Spleen (tissue), 11 donors: Measurements from ENCODE around the gene NBAS. TPM values are rescaled to one million over a fixed set of nuclear protein-coding genes. Genes with fewer than 3 reads are reported as not detected.

Experiments used
- DNase-seq: peaks from one replicate; pipeline ENCODE4 v3.0.0-alpha.2; 2020
- H3K27ac ChIP-seq, 8 donors: fragments of 200-600 bp; sonication (generic) in 7 of 8; 1 replicate in 4 of 8; 2 replicates in 4 of 8; pipeline versions ENCODE4 v1.5.0 to v1.8.0; 2016 to 2021; ENCODE audit warnings: inconsistent platforms in 4 of 8, mild to moderate bottlenecking in 4 of 8, moderate library complexity in 1 of 8
- H3K27me3 ChIP-seq, 7 donors: fragments of 200-600 bp; sonication (generic) in 6 of 7; replicated peaks in 1 of 7; 1 replicate in 4 of 7; 2 replicates in 3 of 7; pipeline versions ENCODE4 v1.5.0 to v1.8.0; 2016 to 2021; ENCODE audit warnings: inconsistent platforms in 3 of 7, mild to moderate bottlenecking in 1 of 7
- H3K36me3 ChIP-seq, 6 donors: fragments of 200-600 bp; sonication (generic) in 5 of 6; 1 replicate in 4 of 6; 2 replicates in 2 of 6; pipeline versions ENCODE4 v1.5.0 to v1.8.0; 2016 to 2021; ENCODE audit warnings: inconsistent platforms in 2 of 6
- H3K4me1 ChIP-seq, 6 donors: fragments of 200-600 bp; sonication (generic) in 5 of 6; 1 replicate in 3 of 6; 2 replicates in 3 of 6; pipeline versions ENCODE4 v1.5.0 to v1.8.0; 2016 to 2021; ENCODE audit warnings: inconsistent platforms in 3 of 6
- H3K4me3 ChIP-seq, 8 donors: fragments of 200-600 bp; sonication (generic) in 7 of 8; 1 replicate in 4 of 8; 2 replicates in 4 of 8; pipeline versions ENCODE4 v1.5.0 to v1.8.0; 2016 to 2021; ENCODE audit warnings: inconsistent platforms in 4 of 8, mild to moderate bottlenecking in 4 of 8, moderate library complexity in 2 of 8
- H3K9me3 ChIP-seq, 8 donors: fragments of 200-600 bp; sonication (generic) in 7 of 8; 1 replicate in 4 of 8; 2 replicates in 4 of 8; pipeline versions ENCODE4 v1.5.0 to v1.8.0; 2016 to 2021; ENCODE audit warnings: inconsistent platforms in 4 of 8
- POLR2A ChIP-seq, 3 donors: fragments of 450-650 bp; IDR thresholded peaks; one replicate each; pipeline ENCODE4 v1.5.1; 2017; ENCODE audit warnings: antibody characterized with exemption in 3 of 3, mild to moderate bottlenecking in 1 of 3
- POLR2AphosphoS5 ChIP-seq, 3 donors: sonication (generic); formaldehyde crosslinking; IDR thresholded peaks; one replicate each; pipeline ENCODE4 v1.5.1; 2017; ENCODE audit warnings: antibody characterized with exemption in 3 of 3
- WGBS, 5 donors: extraction: QIAGEN DNeasy Blood & Tissue Kit in 3 of 5; methylation state at CpG; one replicate each; pipeline versions ENCODE4 v1.1.5 to v1.1.7; 2013 to 2018; 5-methylcytosine and 5-hydroxymethylcytosine counted together
- intact Hi-C: fragments of 100-400 bp; cut with DNase I; formaldehyde crosslinking; loops from one replicate; pipeline ENCODE4 v1.15.0; 2023; ENCODE audit warnings: low total_unique reads
- polyA plus RNA-seq, 3 donors: library from polyadenylated mRNA; stranded (reverse); fragments of 200-250 nt; gene quantifications; one replicate each; pipeline ENCODE4 v1.2.1, GENCODE V29; 2013
- total RNA-seq, 7 donors: library from RNA; depleted of rRNA in 3 of 7; stranded (reverse); fragments of >200 nt in 3 of 7; fragmentation: NEBNext Ultra II Directional in 4 of 7; extraction: Animal tissue kit (Norgen Biotek cat#: 25700) in 4 of 7; gene quantifications; one replicate each; pipeline versions ENCODE4 v1.1.0 to v1.2.1, GENCODE V29; 2016 to 2021
- TF ChIP-seq, protein P1 (sequence below), 11 experiments: fragments of 200-600 bp in 7 of 11; fragments of 450-650 bp in 4 of 11; sonication (generic) in 4 of 11; IDR thresholded peaks in 8 of 11; conservative IDR thresholded peaks in 3 of 11; 1 replicate in 7 of 11; 2 replicates in 4 of 11; pipeline versions ENCODE4 v1.4.0 to v1.8.0; 2016 to 2021; ENCODE audit warnings: antibody characterized with exemption in 11 of 11, inconsistent platforms in 4 of 11, mild to moderate bottlenecking in 1 of 11
- donor health status: healthy with polysubstance abuse.
- donor health status: DM: no; HTN: no; CAD: no; lungs with moderate emphysema.
- donor health status: DM: no; HTN: no; CAD: no.
- donor health status: Bipolar disorder and iron deficiency.
- donor health status: healthy.
- donor health status: DM: no; HTN: no; CAD: no.
- donor health status: DM: yes; HTN: yes; CAD: no.

NBAS gene
- total and polyA plus RNA-seq, 10 donors, result 21.1 to 49.0 (median 40.9) TPM

DNA sequence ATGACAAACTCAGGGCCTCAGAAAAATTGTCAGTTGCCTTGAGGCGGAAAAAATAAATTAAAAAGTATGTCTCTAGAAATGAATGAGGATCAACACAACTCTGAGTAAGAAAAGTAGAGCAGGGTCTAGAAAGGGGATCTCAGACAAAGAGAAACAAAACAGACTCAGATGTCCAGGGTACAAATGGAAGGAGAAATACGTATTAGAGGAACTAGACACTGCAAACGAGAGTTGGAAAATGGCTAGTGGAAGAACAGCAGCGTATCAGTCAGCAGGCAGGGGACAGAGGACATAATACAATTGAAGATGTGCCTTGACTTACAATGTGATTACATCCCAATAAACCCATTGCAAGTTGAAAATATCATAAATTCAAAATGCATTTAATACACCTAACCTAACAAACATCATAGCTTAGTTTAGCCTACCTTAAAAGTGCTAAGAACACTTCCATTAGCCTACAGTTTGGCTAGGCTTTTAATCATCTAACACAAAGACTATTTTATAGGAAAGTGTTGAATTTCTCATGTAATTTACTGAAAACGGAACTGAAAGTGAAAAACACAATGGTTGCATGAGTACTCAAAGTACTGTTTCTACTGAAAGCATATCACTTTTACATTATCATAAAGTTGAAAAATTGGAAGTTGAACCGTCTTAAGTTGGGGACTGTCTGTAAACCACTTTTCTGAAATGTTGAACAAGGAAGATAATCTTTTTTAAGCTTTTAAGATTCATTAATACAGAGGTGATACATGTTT is 182.8 kb downstream of the NBAS start:
- whole genome bisulfite sequencing, 5 donors, result 71 to 80% (median 76%) methylated on average over 6 of the region's 6 CpGs
- intact Hi-C loops, result no loop called here

DNA sequence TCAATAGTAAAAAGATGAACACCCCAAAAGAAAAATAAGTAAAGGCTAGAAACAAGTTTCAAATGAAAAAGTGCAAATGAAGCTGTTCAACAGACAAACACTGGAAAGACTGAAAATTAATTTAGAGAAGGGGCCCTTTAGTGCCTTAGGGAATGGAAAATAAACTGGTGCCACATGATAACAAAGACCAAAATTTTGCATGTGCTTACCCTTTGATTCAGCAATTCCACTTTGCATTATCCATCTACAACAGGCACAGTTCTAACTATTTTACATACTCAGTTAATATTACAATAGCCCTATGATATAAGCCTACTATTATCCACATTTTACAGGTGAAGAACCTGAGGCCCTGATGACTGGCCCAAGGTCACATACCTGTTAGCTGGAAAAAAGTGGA is 183.9 kb downstream of the NBAS start:
- intact Hi-C loops, result no loop called here
- Histone ChIP-seq H3K27ac (no peak overlapping the region), H3K9me3 (no peaks in the 10 kb centered on the region), H3K4me3 (no peak overlapping the region), H3K4me1 (no peaks in the 10 kb centered on the region), H3K27me3 (no peaks in the 10 kb centered on the region), H3K36me3 (peaks cover 0 to 78% (median 19%) of the 10 kb centered on the region in 6 donors)
- no peak for DNase-seq
- no peak for TF ChIP-seq POLR2AphosphoS5 (IDR thresholded peaks at IDR 0.05)
- TF ChIP-seq POLR2A (IDR thresholded peaks at IDR 0.05), result no peak
- TF ChIP-seq, protein P1, sequence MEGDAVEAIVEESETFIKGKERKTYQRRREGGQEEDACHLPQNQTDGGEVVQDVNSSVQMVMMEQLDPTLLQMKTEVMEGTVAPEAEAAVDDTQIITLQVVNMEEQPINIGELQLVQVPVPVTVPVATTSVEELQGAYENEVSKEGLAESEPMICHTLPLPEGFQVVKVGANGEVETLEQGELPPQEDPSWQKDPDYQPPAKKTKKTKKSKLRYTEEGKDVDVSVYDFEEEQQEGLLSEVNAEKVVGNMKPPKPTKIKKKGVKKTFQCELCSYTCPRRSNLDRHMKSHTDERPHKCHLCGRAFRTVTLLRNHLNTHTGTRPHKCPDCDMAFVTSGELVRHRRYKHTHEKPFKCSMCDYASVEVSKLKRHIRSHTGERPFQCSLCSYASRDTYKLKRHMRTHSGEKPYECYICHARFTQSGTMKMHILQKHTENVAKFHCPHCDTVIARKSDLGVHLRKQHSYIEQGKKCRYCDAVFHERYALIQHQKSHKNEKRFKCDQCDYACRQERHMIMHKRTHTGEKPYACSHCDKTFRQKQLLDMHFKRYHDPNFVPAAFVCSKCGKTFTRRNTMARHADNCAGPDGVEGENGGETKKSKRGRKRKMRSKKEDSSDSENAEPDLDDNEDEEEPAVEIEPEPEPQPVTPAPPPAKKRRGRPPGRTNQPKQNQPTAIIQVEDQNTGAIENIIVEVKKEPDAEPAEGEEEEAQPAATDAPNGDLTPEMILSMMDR (IDR thresholded peaks at IDR 0.05 in 8 of 11, conservative IDR thresholded peaks at IDR 0.05 in 3 of 11), result no peak

More for the DNA sequence above, 182.8 kb downstream of the NBAS start:
- H3K4me1 ChIP-seq, result no peaks in the 10 kb centered on the region
- H3K4me3 ChIP-seq, result no peak overlapping the region
- TF ChIP-seq POLR2A (IDR thresholded peaks at IDR 0.05) (no peak), POLR2AphosphoS5 (IDR thresholded peaks at IDR 0.05) (no peak)
- TF ChIP-seq, protein P1 (IDR thresholded peaks at IDR 0.05 in 8 of 11, conservative IDR thresholded peaks at IDR 0.05 in 3 of 11), result no peak
- no peaks in the 10 kb centered on the region for H3K9me3 ChIP-seq
- peak overlapping the region in 1 of 8 donors; percentile 7 for H3K27ac ChIP-seq
- peaks cover 0 to 78% (median 24%) of the 10 kb centered on the region in 6 donors for H3K36me3 ChIP-seq
- DNase-seq, result no peak
- H3K27me3 ChIP-seq, result no peaks in the 10 kb centered on the region

DNA sequence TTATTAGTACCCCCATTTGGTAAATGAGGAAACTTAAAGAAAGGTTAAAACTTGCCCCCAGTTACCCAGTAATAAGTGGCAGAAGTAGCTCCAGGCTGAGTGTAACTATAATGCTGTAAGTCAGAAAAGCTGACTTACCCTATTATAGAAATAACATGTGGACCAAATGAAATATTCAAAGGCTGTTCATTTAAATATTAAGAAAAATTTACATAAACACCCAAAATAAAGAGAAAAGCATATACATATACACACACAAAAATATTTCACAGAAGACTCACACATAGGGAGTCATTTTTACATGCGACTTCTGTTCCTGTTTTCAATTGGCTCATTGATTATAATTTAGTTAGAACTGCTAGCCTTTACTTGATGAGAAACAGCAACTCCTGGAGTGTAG is 189.1 kb downstream of the NBAS start:
- intact Hi-C loops, result no loop called here
- no peak for DNase-seq
- H3K4me3 ChIP-seq, result no peak overlapping the region
- 95 to 98% (median 96%) methylated on average over 1 of the region's 1 CpG for WGBS, 5 donors
- peaks cover 0 to 65% (median 15%) of the 10 kb centered on the region in 6 donors for H3K36me3 ChIP-seq
- TF ChIP-seq, protein P1 (IDR thresholded peaks at IDR 0.05 in 8 of 11, conservative IDR thresholded peaks at IDR 0.05 in 3 of 11), result no peak
- TF ChIP-seq POLR2A (IDR thresholded peaks at IDR 0.05) (no peak), POLR2AphosphoS5 (IDR thresholded peaks at IDR 0.05) (no peak)
- no peak overlapping the region for H3K27ac ChIP-seq
- no peaks in the 10 kb centered on the region for H3K9me3 ChIP-seq
- H3K4me1 ChIP-seq, result peaks cover 0 to 15% (median 2%) of the 10 kb centered on the region in 6 donors
- no peaks in the 10 kb centered on the region for H3K27me3 ChIP-seq

DNA sequence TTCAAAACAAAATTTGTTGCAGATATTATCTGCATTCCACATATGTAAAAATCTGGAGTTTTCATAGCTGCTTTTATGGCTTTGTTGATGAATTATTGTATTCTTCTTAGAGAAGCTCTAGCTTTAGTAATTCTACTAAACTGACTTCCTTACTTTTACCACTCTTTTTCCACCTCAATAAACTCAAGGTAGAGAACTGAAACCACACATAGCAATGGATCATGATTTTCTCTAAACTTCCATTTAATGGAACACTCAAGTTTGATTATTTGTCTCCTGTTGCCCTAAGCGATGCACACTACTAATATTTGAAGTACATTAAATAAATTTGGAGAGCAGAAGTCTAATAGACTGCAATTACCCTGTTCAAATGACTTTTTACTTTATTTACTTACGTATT is 192.0 kb downstream of the NBAS start:
- TF ChIP-seq, protein P1 (IDR thresholded peaks at IDR 0.05 in 8 of 11, conservative IDR thresholded peaks at IDR 0.05 in 3 of 11), result no peak
- TF ChIP-seq POLR2A (IDR thresholded peaks at IDR 0.05) (no peak), POLR2AphosphoS5 (IDR thresholded peaks at IDR 0.05) (no peak)
- DNase-seq, result no peak
- Histone ChIP-seq H3K4me3 (no peak overlapping the region), H3K27me3 (no peaks in the 10 kb centered on the region), H3K36me3 (peaks cover 0 to 71% (median 7%) of the 10 kb centered on the region in 6 donors), H3K27ac (no peak overlapping the region), H3K4me1 (peaks cover 0 to 15% (median 2%) of the 10 kb centered on the region in 6 donors), H3K9me3 (no peaks in the 10 kb centered on the region)
- intact Hi-C loops, result no loop called here
- WGBS, 5 donors, result 90 to 94% (median 92%) methylated on average over 2 of the region's 2 CpGs
